Suprapubic skin (tissue), 3 donors: ENCODE data around the gene TRIM69.

Experiments used
- EP300 ChIP-seq: sonication (generic); formaldehyde crosslinking; IDR thresholded peaks from one replicate; pipeline ENCODE4 v1.6.1; 2017; ENCODE audit warnings: antibody characterized with exemption
- TF ChIP-seq, protein P1 (sequence below), 2 donors: fragments of 200-600 bp in 1 of 2; fragments of 450-650 bp in 1 of 2; sonication (generic) in 1 of 2; IDR thresholded peaks; one replicate each; pipeline ENCODE4 v1.5.1; 2016 to 2019; ENCODE audit warnings: antibody characterized with exemption in 2 of 2, mild to moderate bottlenecking in 1 of 2, moderate library complexity in 1 of 2

- no peak for TF ChIP-seq EP300
- TF ChIP-seq, protein P1, sequence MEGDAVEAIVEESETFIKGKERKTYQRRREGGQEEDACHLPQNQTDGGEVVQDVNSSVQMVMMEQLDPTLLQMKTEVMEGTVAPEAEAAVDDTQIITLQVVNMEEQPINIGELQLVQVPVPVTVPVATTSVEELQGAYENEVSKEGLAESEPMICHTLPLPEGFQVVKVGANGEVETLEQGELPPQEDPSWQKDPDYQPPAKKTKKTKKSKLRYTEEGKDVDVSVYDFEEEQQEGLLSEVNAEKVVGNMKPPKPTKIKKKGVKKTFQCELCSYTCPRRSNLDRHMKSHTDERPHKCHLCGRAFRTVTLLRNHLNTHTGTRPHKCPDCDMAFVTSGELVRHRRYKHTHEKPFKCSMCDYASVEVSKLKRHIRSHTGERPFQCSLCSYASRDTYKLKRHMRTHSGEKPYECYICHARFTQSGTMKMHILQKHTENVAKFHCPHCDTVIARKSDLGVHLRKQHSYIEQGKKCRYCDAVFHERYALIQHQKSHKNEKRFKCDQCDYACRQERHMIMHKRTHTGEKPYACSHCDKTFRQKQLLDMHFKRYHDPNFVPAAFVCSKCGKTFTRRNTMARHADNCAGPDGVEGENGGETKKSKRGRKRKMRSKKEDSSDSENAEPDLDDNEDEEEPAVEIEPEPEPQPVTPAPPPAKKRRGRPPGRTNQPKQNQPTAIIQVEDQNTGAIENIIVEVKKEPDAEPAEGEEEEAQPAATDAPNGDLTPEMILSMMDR (IDR thresholded peaks at IDR 0.05) = no peak
Measured at GRCh38 chr15:44729408-44730127, 6.8 kb upstream of the TRIM69 start.
